SK-N-SH treated with all-trans-retinoic acid at 6 μM for 48 hours (cell line): Measurements from ENCODE around the gene TGM3.

Experiments used
- ATAC-seq: fragments of 200-7000 bp; cut with Tn5 transposase; 3 replicates; pipeline ENCODE4 v1.9.1; 2020; ENCODE audit warnings: mild to moderate bottlenecking, moderate library complexity
- ARNTL ChIP-seq: fragments of 450-650 bp; formaldehyde crosslinking; IDR thresholded peaks from 2 replicates; pipeline ENCODE4 v1.5.0; 2020; ENCODE audit warnings: low read depth, mild to moderate bottlenecking, moderate library complexity, borderline replicate concordance
- BACH2 ChIP-seq: fragments of 250-450 bp; sonication (Bioruptor Pico); IDR thresholded peaks from 2 replicates; pipeline ENCODE4 v1.9.0; 2021; ENCODE audit warnings: mild to moderate bottlenecking, borderline replicate concordance
- CSDC2 ChIP-seq: fragments of 250-450 bp; sonication (Bioruptor Pico); IDR thresholded peaks from 2 replicates; pipeline ENCODE4 v1.5.0; 2020; ENCODE audit warnings: mild to moderate bottlenecking, moderate library complexity
- CSRNP3 ChIP-seq: fragments of 250-450 bp; sonication (Bioruptor Pico); IDR thresholded peaks from 2 replicates; pipeline ENCODE4 v1.5.1; 2021; ENCODE audit warnings: mild to moderate bottlenecking, moderate library complexity
- GLIS3 ChIP-seq: fragments of 250-450 bp; sonication (Bioruptor Pico); IDR thresholded peaks from 2 replicates; pipeline ENCODE4 v1.5.0; 2020; ENCODE audit warnings: mild to moderate bottlenecking, moderate library complexity
- ISL1 ChIP-seq: fragments of 250-450 bp; sonication (Bioruptor Pico); IDR thresholded peaks from 2 replicates; pipeline ENCODE4 v2.1.2; 2022; ENCODE audit warnings: mild to moderate bottlenecking, moderate library complexity
- PPARA ChIP-seq: fragments of 250-450 bp; sonication (Bioruptor Pico); IDR thresholded peaks from 2 replicates; pipeline ENCODE4 v1.5.0; 2020; ENCODE audit warnings: mild to moderate bottlenecking, borderline replicate concordance
- TCF4 ChIP-seq: fragments of 250-450 bp; sonication (Bioruptor Pico); IDR thresholded peaks from 2 replicates; pipeline ENCODE4 v1.8.0; 2021; ENCODE audit warnings: mild to moderate bottlenecking, moderate library complexity, borderline replicate concordance
- TOX ChIP-seq: fragments of 250-450 bp; sonication (Bioruptor Pico); IDR thresholded peaks from 2 replicates; pipeline ENCODE4 v1.8.0; 2021; ENCODE audit warnings: mild to moderate bottlenecking, moderate library complexity, borderline replicate concordance
- TSHZ2 ChIP-seq: fragments of 250-450 bp; sonication (Bioruptor Pico); IDR thresholded peaks from 2 replicates; pipeline ENCODE4 v1.5.0; 2020; ENCODE audit warnings: mild to moderate bottlenecking, moderate library complexity
- ZC3H10 ChIP-seq: fragments of 250-450 bp; sonication (Bioruptor Pico); IDR thresholded peaks from 2 replicates; pipeline ENCODE4 v1.5.1; 2021; ENCODE audit warnings: mild to moderate bottlenecking, moderate library complexity
- ZFP3 ChIP-seq: fragments of 250-450 bp; sonication (Bioruptor Pico); IDR thresholded peaks from 2 replicates; pipeline ENCODE4 v1.5.0; 2020; ENCODE audit warnings: mild to moderate bottlenecking, moderate library complexity
- ZNF565 ChIP-seq: fragments of 450-650 bp; formaldehyde crosslinking; conservative IDR thresholded peaks from 2 replicates; pipeline ENCODE4 v1.5.0; 2020; ENCODE audit warnings: low read depth, mild to moderate bottlenecking, moderate library complexity
- ZNF70 ChIP-seq: fragments of 450-650 bp; formaldehyde crosslinking; IDR thresholded peaks from 2 replicates; pipeline ENCODE4 v1.5.0; 2020; ENCODE audit warnings: mild to moderate bottlenecking, moderate library complexity
- ZNF8 ChIP-seq: fragments of 450-650 bp; formaldehyde crosslinking; IDR thresholded peaks from 2 replicates; pipeline ENCODE4 v1.5.0; 2020; ENCODE audit warnings: mild to moderate bottlenecking, moderate library complexity
- TF ChIP-seq, protein P1 (sequence below): fragments of 250-450 bp; sonication (Bioruptor Pico); IDR thresholded peaks from 2 replicates; pipeline ENCODE4 v1.8.0; 2021; ENCODE audit warnings: low read depth, mild to moderate bottlenecking, moderate library complexity, borderline replicate concordance
- TF ChIP-seq, protein P2 (sequence below): fragments of 250-450 bp; sonication (Bioruptor Pico); IDR thresholded peaks from 2 replicates; pipeline ENCODE4 v1.5.1; 2020; ENCODE audit warnings: low read depth, mild to moderate bottlenecking, moderate library complexity
- TF ChIP-seq, protein P3 (sequence below): fragments of 250-450 bp; sonication (Bioruptor Pico); IDR thresholded peaks from 2 replicates; pipeline ENCODE4 v1.8.0; 2020; ENCODE audit warnings: mild to moderate bottlenecking, moderate library complexity, borderline replicate concordance

TGM3 gene

GRCh38 chr20:2338411-2339066 lies 42.7 kb downstream of the TGM3 start:
- ATAC-seq, result no peak
- TF ChIP-seq, protein P1, sequence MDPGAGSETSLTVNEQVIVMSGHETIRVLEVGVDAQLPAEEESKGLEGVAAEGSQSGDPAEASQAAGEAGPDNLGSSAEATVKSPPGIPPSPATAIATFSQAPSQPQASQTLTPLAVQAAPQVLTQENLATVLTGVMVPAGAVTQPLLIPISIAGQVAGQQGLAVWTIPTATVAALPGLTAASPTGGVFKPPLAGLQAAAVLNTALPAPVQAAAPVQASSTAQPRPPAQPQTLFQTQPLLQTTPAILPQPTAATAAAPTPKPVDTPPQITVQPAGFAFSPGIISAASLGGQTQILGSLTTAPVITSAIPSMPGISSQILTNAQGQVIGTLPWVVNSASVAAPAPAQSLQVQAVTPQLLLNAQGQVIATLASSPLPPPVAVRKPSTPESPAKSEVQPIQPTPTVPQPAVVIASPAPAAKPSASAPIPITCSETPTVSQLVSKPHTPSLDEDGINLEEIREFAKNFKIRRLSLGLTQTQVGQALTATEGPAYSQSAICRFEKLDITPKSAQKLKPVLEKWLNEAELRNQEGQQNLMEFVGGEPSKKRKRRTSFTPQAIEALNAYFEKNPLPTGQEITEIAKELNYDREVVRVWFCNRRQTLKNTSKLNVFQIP (CRISPR knock-in tag), result no peak
- no peak for TF ChIP-seq CSRNP3 (CRISPR knock-in tag)
- no peak for TF ChIP-seq ISL1
- no peak for TF ChIP-seq TCF4 (CRISPR knock-in tag)

GRCh38 chr20:2340136-2340535 lies 44.3 kb downstream of the TGM3 start:
- ATAC-seq, result no peak
- TF ChIP-seq ARNTL (CRISPR knock-in tag) (no peak), CSDC2 (no peak), ZNF70 (no peak), ZNF8 (CRISPR knock-in tag) (no peak), ZC3H10 (CRISPR knock-in tag) (no peak), ZNF565 (no peak), BACH2 (CRISPR knock-in tag) (no peak), CSRNP3 (CRISPR knock-in tag) (no peak), GLIS3 (CRISPR knock-in tag) (no peak)

DNA sequence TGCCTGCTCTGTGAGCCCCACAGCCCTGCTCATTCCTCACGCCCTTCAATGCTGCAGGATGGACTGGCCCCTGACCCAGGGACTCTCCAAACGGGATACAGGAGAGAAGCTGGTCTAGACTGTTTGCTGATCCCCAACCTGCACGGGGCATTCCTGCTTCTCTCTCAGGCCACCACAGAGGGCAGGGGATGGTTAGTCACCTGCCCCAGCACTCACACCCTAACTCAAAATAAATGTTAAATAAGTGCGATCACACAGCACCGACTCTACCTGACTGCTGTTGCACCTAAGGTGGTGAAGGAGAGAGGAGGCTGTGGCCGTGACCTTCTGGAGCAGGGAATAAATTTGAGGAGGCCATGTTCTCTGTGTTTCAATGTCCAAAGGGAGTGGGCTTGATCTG lies 45.0 kb downstream of the TGM3 start:
- TF ChIP-seq ZC3H10 (CRISPR knock-in tag) (no peak), PPARA (CRISPR knock-in tag) (no peak)
- no peak for ATAC-seq

DNA sequence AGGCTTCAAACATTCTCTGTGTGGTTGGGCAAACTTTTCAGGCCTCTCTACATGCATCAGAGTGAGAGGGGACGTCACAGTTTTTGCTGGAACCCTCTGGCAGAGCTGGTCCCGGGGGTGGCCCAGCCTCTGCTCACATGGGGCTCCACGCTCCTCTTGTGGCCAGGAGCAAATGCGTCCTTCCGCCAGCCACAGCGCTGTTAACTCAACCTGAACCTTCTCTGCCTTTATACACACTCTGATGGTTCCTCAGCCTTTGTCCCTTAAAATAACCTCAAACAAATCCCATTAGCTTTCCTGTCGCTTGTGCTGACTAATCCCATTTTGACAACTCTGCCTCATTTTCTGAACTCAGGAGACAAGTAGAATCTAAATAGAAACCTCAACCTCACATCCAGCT lies 45.5 kb downstream of the TGM3 start:
- ATAC-seq, result no peak
- TF ChIP-seq ZFP3 (CRISPR knock-in tag) (no peak), PPARA (CRISPR knock-in tag) (no peak), TOX (CRISPR knock-in tag) (no peak), TSHZ2 (CRISPR knock-in tag) (no peak), ARNTL (CRISPR knock-in tag) (no peak)
- TF ChIP-seq, protein P2, sequence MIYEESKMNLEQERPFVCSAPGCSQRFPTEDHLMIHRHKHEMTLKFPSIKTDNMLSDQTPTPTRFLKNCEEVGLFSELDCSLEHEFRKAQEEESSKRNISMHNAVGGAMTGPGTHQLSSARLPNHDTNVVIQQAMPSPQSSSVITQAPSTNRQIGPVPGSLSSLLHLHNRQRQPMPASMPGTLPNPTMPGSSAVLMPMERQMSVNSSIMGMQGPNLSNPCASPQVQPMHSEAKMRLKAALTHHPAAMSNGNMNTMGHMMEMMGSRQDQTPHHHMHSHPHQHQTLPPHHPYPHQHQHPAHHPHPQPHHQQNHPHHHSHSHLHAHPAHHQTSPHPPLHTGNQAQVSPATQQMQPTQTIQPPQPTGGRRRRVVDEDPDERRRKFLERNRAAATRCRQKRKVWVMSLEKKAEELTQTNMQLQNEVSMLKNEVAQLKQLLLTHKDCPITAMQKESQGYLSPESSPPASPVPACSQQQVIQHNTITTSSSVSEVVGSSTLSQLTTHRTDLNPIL (CRISPR knock-in tag), result no peak
- TF ChIP-seq, protein P3, sequence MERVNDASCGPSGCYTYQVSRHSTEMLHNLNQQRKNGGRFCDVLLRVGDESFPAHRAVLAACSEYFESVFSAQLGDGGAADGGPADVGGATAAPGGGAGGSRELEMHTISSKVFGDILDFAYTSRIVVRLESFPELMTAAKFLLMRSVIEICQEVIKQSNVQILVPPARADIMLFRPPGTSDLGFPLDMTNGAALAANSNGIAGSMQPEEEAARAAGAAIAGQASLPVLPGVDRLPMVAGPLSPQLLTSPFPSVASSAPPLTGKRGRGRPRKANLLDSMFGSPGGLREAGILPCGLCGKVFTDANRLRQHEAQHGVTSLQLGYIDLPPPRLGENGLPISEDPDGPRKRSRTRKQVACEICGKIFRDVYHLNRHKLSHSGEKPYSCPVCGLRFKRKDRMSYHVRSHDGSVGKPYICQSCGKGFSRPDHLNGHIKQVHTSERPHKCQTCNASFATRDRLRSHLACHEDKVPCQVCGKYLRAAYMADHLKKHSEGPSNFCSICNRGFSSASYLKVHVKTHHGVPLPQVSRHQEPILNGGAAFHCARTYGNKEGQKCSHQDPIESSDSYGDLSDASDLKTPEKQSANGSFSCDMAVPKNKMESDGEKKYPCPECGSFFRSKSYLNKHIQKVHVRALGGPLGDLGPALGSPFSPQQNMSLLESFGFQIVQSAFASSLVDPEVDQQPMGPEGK, result no peak
- TF ChIP-seq, all 23 proteins: peak for 0
